Right ventricle myocardium superior (tissue), 1 donor: ENCODE data around the gene GBA2. TPM values are rescaled to one million over a fixed set of nuclear protein-coding genes. Genes with fewer than 3 reads are reported as not detected.

Experiments
- ATAC-seq: fragments of 200-7000 bp; cut with Tn5 transposase; one replicate; pipeline ENCODE4 v1.9.1; 2020; ENCODE audit warnings: mild to moderate bottlenecking; ENCODE audit not compliant: poor library complexity
- DNase-seq: peaks from one replicate; pipeline ENCODE4 v3.0.0-alpha.2; 2020
- intact Hi-C: fragments of 100-400 bp; cut with DNase I; formaldehyde crosslinking; loops from one replicate; pipeline ENCODE4 v1.11.2; 2022
- total RNA-seq: library from RNA; stranded (reverse); fragmentation: NEBNext Ultra II Directional; extraction: Animal tissue kit (Norgen Biotek cat#: 25700); gene quantifications from one replicate; pipeline ENCODE4 v1.2.1, GENCODE V29; 2021
- donor health status: DM: no; HTN: yes; CAD: no; lungs with severe emphysema.

The GBA2 gene
- total RNA-seq, 1 donor from 2014 or later: 74.6 TPM

DNA sequence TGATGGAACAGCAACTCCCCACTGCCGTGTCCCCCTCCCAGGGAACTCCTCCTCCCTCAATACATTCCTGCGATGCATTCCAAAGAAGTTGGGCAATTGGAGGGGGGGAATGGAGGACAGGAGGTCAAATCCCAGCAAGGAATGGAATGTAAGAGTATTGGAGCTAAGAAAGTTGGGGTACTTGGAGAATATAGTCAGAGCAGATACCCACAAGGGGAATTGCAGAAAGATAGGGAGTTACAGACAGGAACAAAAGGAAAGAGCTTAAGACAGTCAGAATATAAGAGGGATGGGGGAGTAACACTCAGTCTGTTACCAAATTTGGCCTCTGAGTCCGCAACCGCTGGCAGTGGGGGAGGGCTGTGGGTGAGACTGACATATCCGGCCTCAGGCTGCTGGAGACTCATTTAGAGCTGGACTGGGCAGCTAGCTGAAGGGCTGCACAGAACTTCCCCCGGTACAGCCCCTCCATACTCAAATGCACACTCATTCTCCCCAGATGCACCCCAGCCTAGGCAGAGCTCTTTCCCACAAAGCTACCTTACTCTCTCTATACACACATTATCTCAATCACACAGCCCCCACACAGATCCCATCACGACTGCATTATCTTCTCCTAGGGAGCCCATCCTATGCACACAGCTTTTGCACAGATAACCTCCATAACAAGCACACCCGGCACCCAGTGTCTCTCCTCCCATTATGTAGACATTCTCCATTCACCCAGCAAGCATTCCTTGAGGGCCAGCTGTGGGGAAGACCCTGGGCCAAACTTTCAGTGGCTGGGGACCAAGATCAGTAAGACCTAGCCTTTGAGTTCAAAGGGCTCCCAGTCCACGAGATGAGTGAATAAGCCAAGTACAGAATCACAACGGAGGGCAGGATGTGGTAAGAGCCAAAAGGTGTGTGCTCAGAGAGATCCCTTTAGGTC lies 20.7 kb downstream of the GBA2 start:
- intact Hi-C loops: loop anchor here (5.0 kb wide), 2 partner anchors 36 to 66 kb away; no protein-coding TSS in a partner anchor
- ATAC-seq (peak; percentile 47), DNase-seq (peak; percentile 85)

DNA sequence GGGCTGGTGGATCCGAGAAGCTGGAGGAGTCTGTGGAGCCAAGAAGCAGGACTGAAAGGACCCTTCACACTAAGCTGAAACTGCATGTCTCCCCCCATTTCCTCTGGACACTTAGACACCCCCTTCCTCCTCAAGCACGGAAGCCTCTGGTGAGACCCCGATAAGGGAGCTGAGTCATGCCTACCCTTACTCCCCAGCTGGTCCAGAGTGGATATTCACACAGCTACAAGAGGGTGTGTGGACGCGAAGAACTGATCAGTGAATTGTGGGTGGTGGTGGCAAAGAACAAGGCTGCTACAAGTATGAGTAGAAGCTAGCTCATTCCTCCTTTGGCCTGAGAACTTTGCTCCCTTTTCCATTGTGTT lies 21.4 kb downstream of the GBA2 start:
- no peak for ATAC-seq
- intact Hi-C loops: loop anchor here (5.0 kb wide), 2 partner anchors 35 to 65 kb away; no protein-coding TSS in a partner anchor
- DNase-seq: no peak

GRCh38 chr9:35726931-35727330 lies 22.1 kb downstream of the GBA2 start:
- ATAC-seq (peak; percentile 62), DNase-seq (peak; percentile 63)
- intact Hi-C loops: loop anchor here (5.0 kb wide), 2 partner anchors 35 to 65 kb away; no protein-coding TSS in a partner anchor

- ATAC-seq (no peak), DNase-seq (no peak)
- intact Hi-C loops: loop anchor here (5.0 kb wide), 2 partner anchors 33 to 63 kb away; no protein-coding TSS in a partner anchor
Measured at GRCh38 chr9:35725362-35725761, 23.7 kb downstream of the GBA2 start.

DNA sequence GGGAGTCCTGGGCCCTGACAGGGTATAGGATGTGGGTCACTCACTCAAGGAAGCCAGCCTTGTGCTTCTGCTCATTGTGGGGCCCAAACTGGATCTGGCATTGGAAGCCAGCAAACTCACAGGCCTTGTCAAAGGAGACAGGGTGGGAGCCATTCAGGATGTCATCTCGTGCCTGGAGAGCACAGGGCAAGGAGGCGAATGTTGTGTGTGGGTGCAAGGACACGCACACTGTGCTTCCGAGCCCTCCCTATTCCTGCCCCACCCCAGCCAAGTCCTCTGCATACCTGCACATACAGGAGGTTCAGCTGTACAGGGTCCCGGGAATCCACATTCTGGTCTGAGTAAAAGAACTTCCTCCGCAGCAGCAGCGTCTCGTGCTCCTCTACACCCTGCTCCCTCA lies 25.1 kb downstream of the GBA2 start:
- no peak for ATAC-seq
- intact Hi-C loops: no loop called here
- DNase-seq: no peak

DNA sequence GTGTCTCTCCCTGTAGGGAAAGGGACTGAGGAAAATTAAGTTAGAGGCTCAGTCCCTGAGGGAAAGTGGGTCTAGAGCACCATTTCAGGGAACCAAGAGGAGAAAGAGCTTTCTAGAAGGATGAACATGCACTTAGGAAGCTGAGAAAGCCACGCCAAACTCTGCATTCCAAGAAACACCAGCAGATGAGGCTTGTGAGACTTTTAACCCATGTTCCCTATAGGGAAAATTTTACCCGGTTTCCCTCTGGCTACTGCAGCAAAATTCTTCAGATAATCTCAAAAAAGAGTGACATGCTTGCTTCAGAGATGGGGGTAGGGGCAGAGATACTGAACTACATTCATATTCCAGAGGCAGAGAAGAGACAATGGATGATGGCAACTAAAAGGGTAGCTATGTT lies 25.6 kb downstream of the GBA2 start:
- DNase-seq: no peak
- ATAC-seq: no peak
- intact Hi-C loops: no loop called here

DNA sequence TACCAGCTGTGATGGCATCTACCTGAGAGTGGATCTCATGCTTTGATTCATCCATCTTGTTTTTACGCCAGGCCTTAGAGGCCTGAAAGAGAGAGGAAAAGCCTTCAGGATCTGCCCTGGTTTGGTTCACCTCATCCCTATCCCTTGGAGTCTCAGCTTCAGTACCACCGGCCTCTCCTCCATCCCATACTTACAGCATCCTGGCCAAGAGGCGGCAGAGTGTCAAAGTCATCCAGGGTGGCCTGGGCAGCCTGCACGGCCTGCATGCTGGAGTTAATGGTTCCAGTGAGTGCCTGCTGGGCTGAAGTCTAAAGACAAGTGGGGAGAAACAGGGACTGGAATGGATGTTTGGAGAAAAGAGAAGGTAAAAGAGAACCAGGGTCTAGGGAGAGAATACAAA lies 29.5 kb downstream of the GBA2 start:
- no peak for DNase-seq
- ATAC-seq: no peak
- intact Hi-C loops: no loop called here

DNA sequence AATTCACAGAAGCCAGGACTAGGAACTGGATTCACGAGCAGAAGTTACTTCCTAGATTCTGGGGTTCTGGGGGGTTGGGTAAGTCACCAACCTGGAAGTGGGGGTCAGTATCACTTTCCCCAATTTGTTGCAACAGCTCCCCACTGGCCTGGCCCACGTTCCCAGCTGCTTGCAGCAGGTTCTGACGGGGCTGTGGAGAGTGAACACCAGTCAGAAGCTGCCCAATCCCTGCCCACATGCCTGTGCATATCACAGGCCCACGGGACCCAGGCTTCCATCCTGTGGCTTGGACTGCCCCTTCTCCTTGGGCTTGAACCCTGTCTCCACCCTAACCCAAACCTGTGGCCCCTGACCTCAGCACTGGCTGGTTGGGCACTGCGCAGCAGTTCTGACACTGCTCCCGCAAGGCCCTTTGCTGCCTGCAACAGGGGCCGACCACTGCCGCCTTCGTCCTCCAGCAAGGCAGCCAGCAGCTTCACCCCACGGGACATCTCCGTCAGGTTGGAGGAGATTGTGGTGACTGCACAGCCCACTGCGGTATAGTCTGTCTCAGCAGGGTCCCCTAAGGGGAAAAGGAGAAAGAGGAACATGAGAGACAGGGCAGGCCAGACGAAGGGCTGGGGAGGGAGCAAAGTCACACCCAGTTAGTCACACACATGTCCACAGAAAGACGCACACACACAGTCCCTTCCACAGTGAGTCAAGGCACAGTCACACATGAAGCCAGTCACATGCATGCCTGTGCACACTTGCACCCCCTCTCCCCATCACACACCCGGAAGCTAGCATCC lies 30.1 kb downstream of the GBA2 start:
- DNase-seq (no peak), ATAC-seq (no peak)
- intact Hi-C loops: no loop called here

GRCh38 chr9:35717132-35717870 lies 31.7 kb downstream of the GBA2 start:
- intact Hi-C loops: no loop called here
- ATAC-seq (no peak), DNase-seq (no peak)

- intact Hi-C loops: no loop called here
- ATAC-seq: no peak
- no peak for DNase-seq
Measured at GRCh38 chr9:35716230-35716629, 32.8 kb downstream of the GBA2 start.

- DNase-seq (no peak), ATAC-seq (no peak)
- intact Hi-C loops: no loop called here
Measured at GRCh38 chr9:35714579-35715252, 34.3 kb downstream of the GBA2 start.

- DNase-seq (no peak), ATAC-seq (no peak)
- intact Hi-C loops: no loop called here
Measured at GRCh38 chr9:35714123-35714522, 34.9 kb downstream of the GBA2 start.

DNA sequence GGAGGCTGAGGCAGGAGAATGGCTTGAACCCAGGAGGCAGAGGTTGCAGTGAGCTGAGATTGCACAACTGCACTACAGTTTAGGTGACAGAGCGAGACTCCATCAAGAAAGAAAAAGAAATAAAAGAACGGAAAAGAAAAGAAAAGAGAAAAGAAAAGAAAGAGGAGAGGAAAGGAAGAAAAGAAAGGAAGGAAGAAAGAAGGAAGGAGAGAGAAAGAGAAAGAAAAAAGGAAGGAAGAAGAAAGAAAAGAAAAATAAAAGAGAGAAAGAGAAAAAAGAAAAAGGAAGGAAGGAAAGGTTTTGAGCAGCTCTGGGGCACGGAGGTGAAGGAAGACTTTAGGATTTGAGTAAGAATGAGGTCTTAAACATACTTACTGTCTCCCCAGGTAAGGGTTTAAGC lies 35.5 kb downstream of the GBA2 start:
- intact Hi-C loops: no loop called here
- ATAC-seq (no peak), DNase-seq (no peak)

- DNase-seq (no peak), ATAC-seq (no peak)
- intact Hi-C loops: no loop called here
Measured at GRCh38 chr9:35712762-35713400, 36.1 kb downstream of the GBA2 start.

- intact Hi-C loops: no loop called here
- ATAC-seq (no peak), DNase-seq (no peak)
Measured at GRCh38 chr9:35711501-35712428, 37.3 kb downstream of the GBA2 start.

DNA sequence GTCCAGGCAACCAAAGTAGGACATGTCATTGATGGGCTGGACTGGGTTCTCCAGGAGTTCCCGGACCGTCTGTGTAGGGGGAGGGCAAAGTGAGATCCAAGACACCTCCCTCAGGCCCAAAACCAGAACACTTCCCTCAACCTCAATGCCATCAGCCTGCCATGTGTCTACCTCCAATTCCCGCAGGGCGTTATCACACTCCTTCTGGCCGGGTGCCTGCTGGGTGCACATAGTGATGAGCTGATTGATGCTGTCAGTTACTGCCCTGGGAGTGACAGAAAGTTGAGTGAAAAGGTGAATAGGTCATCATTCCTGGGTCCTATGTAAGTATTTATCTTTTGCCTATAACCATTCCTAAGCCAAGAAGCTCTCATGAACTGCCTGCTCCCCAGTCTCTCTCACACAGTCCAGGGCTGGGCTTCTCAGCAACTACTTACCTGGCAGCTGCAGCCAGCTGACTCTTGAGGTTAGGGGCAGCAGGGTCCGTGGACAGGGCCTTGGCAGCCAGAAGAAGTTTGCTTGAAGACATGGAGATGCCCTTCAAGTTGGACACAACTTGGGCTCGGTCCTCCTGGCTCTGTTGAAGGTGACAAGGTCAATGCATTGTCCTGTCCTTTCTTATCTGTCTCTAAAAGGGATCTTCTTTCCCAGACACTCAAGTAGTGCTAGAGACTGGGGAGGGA lies 38.1 kb downstream of the GBA2 start:
- intact Hi-C loops: no loop called here
- ATAC-seq (no peak), DNase-seq (no peak)

DNA sequence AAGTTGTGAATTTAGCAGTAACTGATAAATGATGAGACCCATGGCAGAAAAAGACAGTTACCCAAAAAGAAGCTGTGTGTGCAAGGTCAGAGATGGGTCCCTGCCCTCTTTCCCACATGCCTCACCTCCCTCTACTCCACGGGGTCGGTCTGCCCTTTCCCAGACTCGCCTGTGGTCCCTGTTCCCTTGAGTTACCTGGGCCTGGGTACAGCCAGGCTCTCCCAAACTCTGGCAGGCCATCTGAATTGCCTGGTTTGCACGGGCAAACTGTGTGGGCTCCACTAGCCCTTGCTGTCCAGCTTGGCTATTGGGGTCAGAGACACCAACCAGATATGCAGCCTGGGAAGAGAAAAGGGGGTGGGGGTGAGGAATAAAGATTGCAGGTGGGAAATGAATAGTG lies 40.9 kb downstream of the GBA2 start:
- intact Hi-C loops: no loop called here
- ATAC-seq: no peak
- no peak for DNase-seq
